IPS-18a (cell line): ENCODE results near the gene RAD50.
A peak's percentile ranks its signal among the peaks of the same experiment; 100 is the strongest.
"Not testable (repeated sequence)": the region's sequence is repeated elsewhere in the genome, so short reads cannot be mapped to it uniquely, and the experiment has no call there.

Experiments
- H3K27ac ChIP-seq: one replicate; pipeline ENCODE4 v1.5.1; 2013; ENCODE audit warnings: low read length
- H3K27me3 ChIP-seq: one replicate; pipeline ENCODE4 v1.6.1; 2013; ENCODE audit warnings: mild to moderate bottlenecking, low read length; ENCODE audit not compliant: control insufficient read depth, insufficient read depth
- H3K36me3 ChIP-seq: one replicate; pipeline ENCODE4 v1.6.1; 2013; ENCODE audit warnings: low read depth, low read length; ENCODE audit not compliant: control insufficient read depth
- H3K4me1 ChIP-seq: one replicate; pipeline ENCODE4 v1.6.1; 2013; ENCODE audit warnings: low read depth, low read length; ENCODE audit not compliant: control insufficient read depth
- H3K4me3 ChIP-seq: one replicate; pipeline ENCODE4 v1.5.1; 2013; ENCODE audit warnings: low read length
- H3K9ac ChIP-seq: one replicate; pipeline ENCODE4 v1.6.1; 2013; ENCODE audit warnings: mild to moderate bottlenecking, low read length, moderate library complexity
- H3K9me3 ChIP-seq: one replicate; pipeline ENCODE4 v1.6.1; 2013; ENCODE audit warnings: low read depth, low read length; ENCODE audit not compliant: control insufficient read depth

The RAD50 gene

GRCh38 chr5:132556763-132557477 lies at the start of gene RAD50:
RAD50 (plus strand) TSS chr5:132556977; CDS start chr5:132557325, 348 bp downstream.
- Histone ChIP-seq H3K27me3 (no peaks in the 10 kb centered on the region), H3K9me3 (no peaks in the 10 kb centered on the region), H3K4me1 (peaks cover 8% of the 10 kb centered on the region), H3K4me3 (peak within 1 kb of the TSS; percentile 93), H3K36me3 (peaks cover 8% of the 10 kb centered on the region), H3K9ac (peak within 1 kb of the TSS; percentile 89), H3K27ac (peak within 1 kb of the TSS; percentile 77)

DNA sequence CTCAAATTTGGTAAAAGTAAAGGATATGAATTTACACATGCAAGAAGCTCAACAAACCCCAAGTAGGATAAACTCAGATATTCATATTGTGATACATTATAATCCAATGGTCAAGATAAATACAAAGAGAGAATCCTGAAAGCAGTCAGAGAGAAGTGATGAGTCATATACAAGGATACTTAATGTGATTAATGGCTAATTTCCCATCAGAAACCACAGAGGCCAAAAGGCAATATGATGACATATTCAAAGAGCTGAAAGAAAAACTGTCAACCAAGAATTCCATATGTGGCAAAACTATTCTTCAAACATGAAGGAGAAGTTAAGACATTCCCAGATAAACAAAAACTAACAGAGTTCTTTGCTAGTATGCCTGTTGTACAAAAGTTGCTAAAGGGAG lies 46.7 kb upstream of the RAD50 start:
- no peaks in the 10 kb centered on the region for H3K27me3 ChIP-seq
- no peak overlapping the region for H3K27ac ChIP-seq
- peaks cover 9% of the 10 kb centered on the region for H3K9me3 ChIP-seq
- H3K9ac ChIP-seq = no peak overlapping the region
- no peaks in the 10 kb centered on the region for H3K4me1 ChIP-seq
- H3K4me3 ChIP-seq = no peak overlapping the region
- H3K36me3 ChIP-seq = no peaks in the 10 kb centered on the region

- not testable (repeated sequence) for H3K27me3 ChIP-seq, H3K36me3 ChIP-seq, H3K9me3 ChIP-seq, H3K4me1 ChIP-seq, H3K9ac ChIP-seq, H3K4me3 ChIP-seq, H3K27ac ChIP-seq
Observed at GRCh38 chr5:132513618-132514336, 43.0 kb upstream of the RAD50 start.

GRCh38 chr5:132522067-132522466 lies 34.7 kb upstream of the RAD50 start:
- H3K9me3 ChIP-seq, H3K27me3 ChIP-seq, H3K4me3 ChIP-seq, H3K9ac ChIP-seq, H3K4me1 ChIP-seq, H3K36me3 ChIP-seq, H3K27ac ChIP-seq: not testable (repeated sequence)

GRCh38 chr5:132524877-132525276 lies 31.9 kb upstream of the RAD50 start:
- not testable (repeated sequence) for H3K36me3 ChIP-seq, H3K27ac ChIP-seq, H3K9me3 ChIP-seq, H3K4me3 ChIP-seq, H3K27me3 ChIP-seq, H3K9ac ChIP-seq, H3K4me1 ChIP-seq

DNA sequence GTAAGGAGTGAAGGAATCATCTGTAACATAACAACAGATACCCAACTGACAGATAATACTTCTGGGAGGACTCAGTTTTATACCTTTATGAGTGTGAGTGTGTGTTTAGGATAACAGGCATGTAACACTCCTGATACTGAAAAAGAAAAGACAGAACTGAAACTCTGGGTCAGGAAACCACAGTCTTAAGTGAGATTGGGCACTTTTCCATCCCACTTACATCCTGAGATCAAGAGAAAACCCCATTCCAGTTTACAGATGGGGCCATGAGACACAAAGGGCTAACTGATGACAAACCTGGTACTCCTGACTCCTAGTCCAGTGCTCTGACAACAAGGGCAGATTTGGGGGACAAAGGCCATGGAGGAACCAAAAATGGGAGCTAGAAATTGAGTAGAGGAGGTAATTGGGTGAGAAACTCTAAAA lies 31.5 kb upstream of the RAD50 start:
- no peaks in the 10 kb centered on the region for H3K4me1 ChIP-seq
- H3K9ac ChIP-seq = no peak overlapping the region
- no peak overlapping the region for H3K27ac ChIP-seq

DNA sequence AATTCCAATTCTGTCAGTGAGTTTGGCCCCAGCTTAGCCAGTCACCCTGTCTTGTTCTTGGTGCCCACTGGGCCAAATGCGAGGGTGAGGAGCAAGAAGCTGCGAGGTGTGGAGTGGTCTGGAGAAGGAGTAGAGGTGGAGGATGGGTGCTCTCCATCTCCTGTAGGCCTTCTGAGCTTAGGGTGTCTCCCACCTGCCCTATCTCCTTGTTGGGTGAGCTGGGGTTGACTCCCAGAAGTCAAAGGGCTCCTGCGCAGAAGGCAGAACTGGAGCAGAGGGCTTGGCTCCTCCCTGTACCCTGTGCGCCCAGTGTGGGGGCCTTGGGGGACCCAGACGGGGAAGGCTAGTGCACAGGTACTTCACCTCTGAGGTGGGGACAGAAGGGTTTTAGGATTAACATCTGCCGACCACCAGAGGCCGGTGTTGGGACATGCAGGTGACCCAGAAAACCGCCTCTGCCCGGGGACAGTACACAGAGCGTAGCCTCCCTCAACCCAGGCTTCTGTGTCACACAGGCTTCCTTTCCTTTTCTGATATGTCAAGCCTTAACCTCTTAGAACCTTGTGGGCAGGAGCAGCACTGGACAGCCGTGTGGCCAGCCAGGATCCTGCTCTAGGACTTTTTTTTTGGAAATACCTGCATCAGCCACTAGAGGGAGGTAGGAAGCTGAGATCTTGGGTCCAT lies 30.3 kb upstream of the RAD50 start:
- H3K27me3 ChIP-seq = no peaks in the 10 kb centered on the region
- no peak overlapping the region for H3K27ac ChIP-seq
- no peaks in the 10 kb centered on the region for H3K9me3 ChIP-seq
- peak overlapping the region; percentile 21 for H3K4me3 ChIP-seq
- H3K4me1 ChIP-seq = no peaks in the 10 kb centered on the region
- H3K9ac ChIP-seq = no peak overlapping the region
- H3K36me3 ChIP-seq = no peaks in the 10 kb centered on the region

More for the DNA sequence above, 31.5 kb upstream of the RAD50 start:
- H3K4me3 ChIP-seq = no peak overlapping the region
- H3K9me3 ChIP-seq = no peaks in the 10 kb centered on the region
- no peaks in the 10 kb centered on the region for H3K27me3 ChIP-seq
- no peaks in the 10 kb centered on the region for H3K36me3 ChIP-seq

- H3K27me3 ChIP-seq = no peaks in the 10 kb centered on the region
- H3K4me3 ChIP-seq = peak overlapping the region; percentile 21
- H3K4me1 ChIP-seq = no peaks in the 10 kb centered on the region
- no peak overlapping the region for H3K27ac ChIP-seq
- H3K9me3 ChIP-seq = no peaks in the 10 kb centered on the region
- no peak overlapping the region for H3K9ac ChIP-seq
- H3K36me3 ChIP-seq = no peaks in the 10 kb centered on the region
Observed at GRCh38 chr5:132526974-132527564, 29.7 kb upstream of the RAD50 start.

- Histone ChIP-seq H3K9me3 (no peaks in the 10 kb centered on the region), H3K4me1 (no peaks in the 10 kb centered on the region), H3K27me3 (no peaks in the 10 kb centered on the region), H3K36me3 (no peaks in the 10 kb centered on the region), H3K4me3 (no peak overlapping the region), H3K9ac (no peak overlapping the region), H3K27ac (no peak overlapping the region)
Observed at GRCh38 chr5:132528021-132528420, 28.8 kb upstream of the RAD50 start.

- Histone ChIP-seq H3K9ac (no peak overlapping the region), H3K4me1 (no peaks in the 10 kb centered on the region), H3K9me3 (no peaks in the 10 kb centered on the region), H3K27ac (no peak overlapping the region), H3K36me3 (no peaks in the 10 kb centered on the region), H3K27me3 (no peaks in the 10 kb centered on the region), H3K4me3 (no peak overlapping the region)
Observed at GRCh38 chr5:132528866-132529634, 27.7 kb upstream of the RAD50 start.

GRCh38 chr5:132530946-132531345 lies 25.8 kb upstream of the RAD50 start:
- no peaks in the 10 kb centered on the region for H3K27me3 ChIP-seq
- H3K36me3 ChIP-seq = no peaks in the 10 kb centered on the region
- H3K27ac ChIP-seq = no peak overlapping the region
- H3K4me1 ChIP-seq = no peaks in the 10 kb centered on the region
- H3K9me3 ChIP-seq = no peaks in the 10 kb centered on the region
- H3K9ac ChIP-seq = no peak overlapping the region
- no peak overlapping the region for H3K4me3 ChIP-seq
